Measurements from ENCODE around the gene C10orf67.

DNA sequence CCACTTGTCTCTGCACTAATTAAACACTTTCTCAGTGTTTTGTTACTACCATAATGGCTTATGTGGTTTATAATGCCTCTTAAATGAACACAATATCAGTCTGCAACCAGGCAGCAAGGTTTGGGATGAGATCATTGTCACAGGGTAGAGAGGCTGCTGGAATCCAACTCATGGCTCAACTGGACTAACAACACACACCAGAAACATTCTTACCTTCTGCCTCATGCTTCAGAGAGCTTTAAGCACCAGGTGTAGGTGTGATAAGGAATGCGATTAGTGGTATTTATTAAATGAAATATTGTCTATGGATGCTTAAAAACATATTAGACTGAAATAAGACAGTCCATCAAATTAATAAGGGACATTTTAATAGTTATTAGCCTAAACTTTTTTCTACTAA is 127.1 kb downstream of the C10orf67 start:
- TF ChIP-seq, protein P1, sequence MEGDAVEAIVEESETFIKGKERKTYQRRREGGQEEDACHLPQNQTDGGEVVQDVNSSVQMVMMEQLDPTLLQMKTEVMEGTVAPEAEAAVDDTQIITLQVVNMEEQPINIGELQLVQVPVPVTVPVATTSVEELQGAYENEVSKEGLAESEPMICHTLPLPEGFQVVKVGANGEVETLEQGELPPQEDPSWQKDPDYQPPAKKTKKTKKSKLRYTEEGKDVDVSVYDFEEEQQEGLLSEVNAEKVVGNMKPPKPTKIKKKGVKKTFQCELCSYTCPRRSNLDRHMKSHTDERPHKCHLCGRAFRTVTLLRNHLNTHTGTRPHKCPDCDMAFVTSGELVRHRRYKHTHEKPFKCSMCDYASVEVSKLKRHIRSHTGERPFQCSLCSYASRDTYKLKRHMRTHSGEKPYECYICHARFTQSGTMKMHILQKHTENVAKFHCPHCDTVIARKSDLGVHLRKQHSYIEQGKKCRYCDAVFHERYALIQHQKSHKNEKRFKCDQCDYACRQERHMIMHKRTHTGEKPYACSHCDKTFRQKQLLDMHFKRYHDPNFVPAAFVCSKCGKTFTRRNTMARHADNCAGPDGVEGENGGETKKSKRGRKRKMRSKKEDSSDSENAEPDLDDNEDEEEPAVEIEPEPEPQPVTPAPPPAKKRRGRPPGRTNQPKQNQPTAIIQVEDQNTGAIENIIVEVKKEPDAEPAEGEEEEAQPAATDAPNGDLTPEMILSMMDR (IDR thresholded peaks at IDR 0.05; ENCODE audit: low read depth, low read length), result no peak
- TF ChIP-seq POLR2A (IDR thresholded peaks at IDR 0.05; ENCODE audit: extremely low read depth, insufficient read length) (no peak), MYC (IDR thresholded peaks at IDR 0.05; ENCODE audit: low read depth, low read length) (no peak)

Measured in NB4 (cell line).